ENCODE data around the gene KNDC1.

KNDC1 gene

DNA sequence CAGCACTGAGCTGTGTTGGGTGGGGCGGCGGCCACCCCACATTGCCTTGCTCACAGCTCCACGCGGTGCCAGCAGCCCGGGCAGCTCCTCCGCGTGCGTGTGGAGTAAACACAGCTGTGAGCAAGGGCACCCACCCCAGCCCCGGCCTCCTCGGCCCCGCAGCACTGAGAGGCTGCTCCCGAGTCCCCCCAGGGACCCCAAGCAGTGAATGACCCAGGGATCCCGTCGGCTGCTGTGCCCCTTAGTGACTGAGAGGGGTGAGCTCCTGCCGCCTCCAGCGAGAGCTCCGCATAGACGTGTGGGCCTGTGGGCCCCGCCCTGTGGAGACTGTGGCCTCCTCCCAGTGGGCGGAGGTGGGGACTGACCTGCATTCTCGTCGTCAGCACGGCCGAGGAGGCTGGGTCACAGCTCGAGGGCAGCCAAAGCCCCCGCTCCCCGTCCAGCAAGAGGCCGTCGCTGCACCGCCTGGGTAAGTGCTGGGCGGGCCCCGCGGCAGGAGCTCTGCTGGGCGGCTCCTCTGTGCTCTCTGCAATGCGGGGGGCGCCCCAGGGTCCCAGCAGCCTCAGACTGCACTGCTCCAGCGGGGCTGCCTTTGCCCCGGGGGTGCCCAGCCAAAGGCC, 40.1 kb downstream of the KNDC1 start:
- no peak overlapping the region for H2AK5ac ChIP-seq (ENCODE audit: low read length, severe bottlenecking)
- no peak overlapping the region for H3K23ac ChIP-seq (ENCODE audit: low read length in 2 of 2)
- WGBS: 72% methylated on average over 38 of the region's 38 CpGs
- H2AFZ ChIP-seq (ENCODE audit: low read depth, low read length): no peak overlapping the region
- no peaks in the 10 kb centered on the region for H3K79me1 ChIP-seq (replicated peaks; ENCODE audit: low read length, poor library complexity, severe bottlenecking)
- no peaks in the 10 kb centered on the region for H3K27me3 ChIP-seq (ENCODE audit: control insufficient read depth in 1 of 2, insufficient read depth in 1 of 2, low read length in 2 of 2)
- no peak overlapping the region for H2BK15ac ChIP-seq (ENCODE audit: low read depth, poor library complexity, severe bottlenecking)
- H3K9ac ChIP-seq (ENCODE audit: low read length): no peak overlapping the region
- no peak overlapping the region for H3K18ac ChIP-seq (ENCODE audit: low read depth in 1 of 2, low read length in 2 of 2)
- H3K36me3 ChIP-seq (ENCODE audit: control insufficient read depth in 1 of 2, insufficient read depth in 2 of 2, low read depth in 1 of 2, low read length in 2 of 2): no peaks in the 10 kb centered on the region
- H3K27ac ChIP-seq (ENCODE audit: low read length, poor library complexity, severe bottlenecking): no peak overlapping the region
- H3K9me3 ChIP-seq (ENCODE audit: control insufficient read depth, low read length): no peaks in the 10 kb centered on the region
- H2BK12ac ChIP-seq (ENCODE audit: low read length in 2 of 2): no peak overlapping the region
- H4K91ac ChIP-seq (ENCODE audit: low read length): no peak overlapping the region
- no peak overlapping the region for H2BK120ac ChIP-seq (ENCODE audit: low read depth, low read length)
- no peak overlapping the region for H4K8ac ChIP-seq (ENCODE audit: low read length)
- H3K4ac ChIP-seq (ENCODE audit: low read depth in 1 of 2, low read length in 2 of 2): no peak overlapping the region
- DNase-seq: no peak
- no peak overlapping the region for H3K14ac ChIP-seq (ENCODE audit: low read length in 2 of 2)
- peaks cover 3% of the 10 kb centered on the region for H3K4me1 ChIP-seq (ENCODE audit: control insufficient read depth, insufficient read depth, low read depth, low read length)
- no peak overlapping the region for H2BK5ac ChIP-seq (ENCODE audit: low read depth, low read length, poor library complexity, severe bottlenecking)
- H3K4me3 ChIP-seq (ENCODE audit: insufficient read depth in 1 of 2, low read depth in 1 of 2, low read length in 2 of 2): no peak overlapping the region
- no peak overlapping the region for H3K4me2 ChIP-seq (ENCODE audit: low read length, poor library complexity, severe bottlenecking)

- Histone ChIP-seq H4K91ac (ENCODE audit: low read length) (no peak overlapping the region), H3K9ac (ENCODE audit: low read length) (no peak overlapping the region), H2AK5ac (ENCODE audit: low read length, severe bottlenecking) (no peak overlapping the region), H3K79me1 (replicated peaks; ENCODE audit: low read length, poor library complexity, severe bottlenecking) (no peaks in the 10 kb centered on the region), H3K14ac (ENCODE audit: low read length in 2 of 2) (no peak overlapping the region), H2BK12ac (ENCODE audit: low read length in 2 of 2) (no peak overlapping the region), H3K4me3 (ENCODE audit: insufficient read depth in 1 of 2, low read depth in 1 of 2, low read length in 2 of 2) (no peak overlapping the region), H3K27ac (ENCODE audit: low read length, poor library complexity, severe bottlenecking) (no peak overlapping the region), H3K4me2 (ENCODE audit: low read length, poor library complexity, severe bottlenecking) (no peak overlapping the region), H3K36me3 (ENCODE audit: control insufficient read depth in 1 of 2, insufficient read depth in 2 of 2, low read depth in 1 of 2, low read length in 2 of 2) (no peaks in the 10 kb centered on the region), H2AFZ (ENCODE audit: low read depth, low read length) (no peak overlapping the region), H2BK120ac (ENCODE audit: low read depth, low read length) (no peak overlapping the region), H3K18ac (ENCODE audit: low read depth in 1 of 2, low read length in 2 of 2) (no peak overlapping the region), H3K4ac (ENCODE audit: low read depth in 1 of 2, low read length in 2 of 2) (no peak overlapping the region), H3K4me1 (ENCODE audit: control insufficient read depth, insufficient read depth, low read depth, low read length) (peaks cover 3% of the 10 kb centered on the region), H2BK15ac (ENCODE audit: low read depth, poor library complexity, severe bottlenecking) (no peak overlapping the region), H3K9me3 (ENCODE audit: control insufficient read depth, low read length) (no peaks in the 10 kb centered on the region), H3K23ac (ENCODE audit: low read length in 2 of 2) (no peak overlapping the region), H2BK5ac (ENCODE audit: low read depth, low read length, poor library complexity, severe bottlenecking) (no peak overlapping the region), H4K8ac (ENCODE audit: low read length) (no peak overlapping the region), H3K27me3 (ENCODE audit: control insufficient read depth in 1 of 2, insufficient read depth in 1 of 2, low read length in 2 of 2) (no peaks in the 10 kb centered on the region)
- no peak for DNase-seq
- WGBS: 94% methylated on average over 15 of the region's 15 CpGs
These were observed 40.6 kb downstream of the KNDC1 start for GRCh38 chr10:133200621-133201031.

DNA sequence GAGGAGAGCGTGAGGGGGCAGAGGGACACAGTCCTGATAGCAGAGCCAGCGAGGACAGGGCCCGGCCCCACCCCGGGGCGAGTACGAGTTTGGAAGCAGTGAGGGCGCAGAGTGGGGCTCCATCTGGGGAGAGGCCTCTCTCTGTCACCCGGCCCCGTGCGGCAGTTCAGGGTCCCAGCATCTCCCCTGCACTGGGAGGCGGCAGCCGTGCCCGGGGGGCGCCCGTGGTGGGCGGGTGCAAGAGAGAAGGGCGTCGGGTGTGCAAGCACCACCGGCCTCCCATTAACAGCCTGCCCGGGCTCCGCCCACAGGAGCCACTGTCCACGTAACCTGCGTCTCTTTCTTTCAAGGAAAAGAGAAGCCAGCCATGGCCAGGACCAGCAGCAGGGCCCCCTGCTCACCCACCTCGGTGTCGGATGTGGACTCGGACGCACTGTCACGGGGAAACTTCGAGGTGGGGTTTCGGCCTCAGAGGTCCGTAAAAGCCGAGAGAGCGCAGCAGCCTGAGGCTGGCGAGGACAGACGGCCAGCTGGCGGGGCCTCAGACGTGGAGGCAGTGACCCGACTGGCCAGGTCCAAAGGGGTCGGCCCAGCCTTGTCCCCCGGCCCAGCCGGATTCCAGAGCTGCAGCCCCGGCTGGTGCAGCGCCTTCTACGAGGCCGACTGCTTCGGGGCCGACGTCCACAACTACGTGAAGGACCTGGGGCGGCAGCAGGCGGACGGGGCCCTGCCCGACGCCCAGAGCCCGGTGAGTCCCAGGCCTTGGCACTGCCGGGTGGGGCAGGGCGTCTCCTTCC, 41.3 kb downstream of the KNDC1 start:
- no peak for DNase-seq
- Histone ChIP-seq H2BK12ac (ENCODE audit: low read length in 2 of 2) (no peak overlapping the region), H3K79me1 (replicated peaks; ENCODE audit: low read length, poor library complexity, severe bottlenecking) (no peaks in the 10 kb centered on the region), H4K91ac (ENCODE audit: low read length) (no peak overlapping the region), H3K4ac (ENCODE audit: low read depth in 1 of 2, low read length in 2 of 2) (no peak overlapping the region), H3K9ac (ENCODE audit: low read length) (no peak overlapping the region), H4K8ac (ENCODE audit: low read length) (no peak overlapping the region), H3K23ac (ENCODE audit: low read length in 2 of 2) (no peak overlapping the region), H3K18ac (ENCODE audit: low read depth in 1 of 2, low read length in 2 of 2) (no peak overlapping the region), H2BK5ac (ENCODE audit: low read depth, low read length, poor library complexity, severe bottlenecking) (no peak overlapping the region), H2AK5ac (ENCODE audit: low read length, severe bottlenecking) (no peak overlapping the region), H2AFZ (ENCODE audit: low read depth, low read length) (no peak overlapping the region), H3K27ac (ENCODE audit: low read length, poor library complexity, severe bottlenecking) (no peak overlapping the region), H3K14ac (ENCODE audit: low read length in 2 of 2) (no peak overlapping the region), H3K4me1 (ENCODE audit: control insufficient read depth, insufficient read depth, low read depth, low read length) (peaks cover 1% of the 10 kb centered on the region), H3K27me3 (ENCODE audit: control insufficient read depth in 1 of 2, insufficient read depth in 1 of 2, low read length in 2 of 2) (no peaks in the 10 kb centered on the region), H2BK120ac (ENCODE audit: low read depth, low read length) (no peak overlapping the region), H3K4me3 (ENCODE audit: insufficient read depth in 1 of 2, low read depth in 1 of 2, low read length in 2 of 2) (no peak overlapping the region), H3K4me2 (ENCODE audit: low read length, poor library complexity, severe bottlenecking) (no peak overlapping the region), H3K36me3 (ENCODE audit: control insufficient read depth in 1 of 2, insufficient read depth in 2 of 2, low read depth in 1 of 2, low read length in 2 of 2) (no peaks in the 10 kb centered on the region), H2BK15ac (ENCODE audit: low read depth, poor library complexity, severe bottlenecking) (no peak overlapping the region), H3K9me3 (ENCODE audit: control insufficient read depth, low read length) (no peaks in the 10 kb centered on the region)
- WGBS: 93% methylated on average over 56 of the region's 57 CpGs

GRCh38 chr10:133201948-133202725, 42.1 kb downstream of the KNDC1 start:
- 79% methylated on average over 29 of the region's 29 CpGs for WGBS
- Histone ChIP-seq H2AFZ (ENCODE audit: low read depth, low read length) (no peak overlapping the region), H2BK120ac (ENCODE audit: low read depth, low read length) (no peak overlapping the region), H2BK15ac (ENCODE audit: low read depth, poor library complexity, severe bottlenecking) (no peak overlapping the region), H4K8ac (ENCODE audit: low read length) (no peak overlapping the region), H3K9ac (ENCODE audit: low read length) (no peak overlapping the region), H3K14ac (ENCODE audit: low read length in 2 of 2) (no peak overlapping the region), H2BK5ac (ENCODE audit: low read depth, low read length, poor library complexity, severe bottlenecking) (no peak overlapping the region), H3K27ac (ENCODE audit: low read length, poor library complexity, severe bottlenecking) (no peak overlapping the region), H3K79me1 (replicated peaks; ENCODE audit: low read length, poor library complexity, severe bottlenecking) (no peaks in the 10 kb centered on the region), H3K18ac (ENCODE audit: low read depth in 1 of 2, low read length in 2 of 2) (no peak overlapping the region), H3K27me3 (ENCODE audit: control insufficient read depth in 1 of 2, insufficient read depth in 1 of 2, low read length in 2 of 2) (peaks cover 0 to 4% of the 10 kb centered on the region in 2 experiments), H3K23ac (ENCODE audit: low read length in 2 of 2) (no peak overlapping the region), H3K9me3 (ENCODE audit: control insufficient read depth, low read length) (no peaks in the 10 kb centered on the region), H3K4me2 (ENCODE audit: low read length, poor library complexity, severe bottlenecking) (no peak overlapping the region), H3K4ac (ENCODE audit: low read depth in 1 of 2, low read length in 2 of 2) (no peak overlapping the region), H3K4me3 (ENCODE audit: insufficient read depth in 1 of 2, low read depth in 1 of 2, low read length in 2 of 2) (no peak overlapping the region), H2BK12ac (ENCODE audit: low read length in 2 of 2) (no peak overlapping the region), H3K36me3 (ENCODE audit: control insufficient read depth in 1 of 2, insufficient read depth in 2 of 2, low read depth in 1 of 2, low read length in 2 of 2) (no peaks in the 10 kb centered on the region), H4K91ac (ENCODE audit: low read length) (no peak overlapping the region), H2AK5ac (ENCODE audit: low read length, severe bottlenecking) (no peak overlapping the region), H3K4me1 (ENCODE audit: control insufficient read depth, insufficient read depth, low read depth, low read length) (peaks cover 1% of the 10 kb centered on the region)
- no peak for DNase-seq
